HEK293 (cell line): ENCODE data around the gene PPP1CA.

Experiments
- BCL11B ChIP-seq: fragments of 450-650 bp; formaldehyde crosslinking; IDR thresholded peaks from 2 replicates; pipeline ENCODE4 v1.5.1; 2016; ENCODE audit warnings: low read depth, missing biosample characterization, missing genetic modification characterization
- CTCF ChIP-seq: fragments of 450-650 bp; formaldehyde crosslinking; IDR thresholded peaks from 2 replicates; pipeline ENCODE4 v1.5.1; 2016; ENCODE audit warnings: missing biosample characterization, missing genetic modification characterization
- EGR2 ChIP-seq: fragments of 450-650 bp; formaldehyde crosslinking; IDR thresholded peaks from 2 replicates; pipeline ENCODE4 v1.5.1; 2016; ENCODE audit warnings: low read depth, missing biosample characterization, missing genetic modification characterization
- GLIS1 ChIP-seq: fragments of 450-650 bp; formaldehyde crosslinking; IDR thresholded peaks from 2 replicates; pipeline ENCODE4 v1.5.1; 2016; ENCODE audit warnings: missing biosample characterization, missing genetic modification characterization
- SCRT2 ChIP-seq: fragments of 450-650 bp; formaldehyde crosslinking; IDR thresholded peaks from 2 replicates; pipeline ENCODE4 v1.5.1; 2016; ENCODE audit warnings: missing biosample characterization, missing genetic modification characterization
- SETDB1 ChIP-seq: IDR thresholded peaks from one replicate; pipeline ENCODE4 v1.6.1; 2017; ENCODE audit warnings: mild to moderate bottlenecking, low read length, moderate library complexity, mixed read lengths; ENCODE audit not compliant: insufficient read length
- ZBTB20 ChIP-seq: fragments of 450-650 bp; formaldehyde crosslinking; IDR thresholded peaks from 2 replicates; pipeline ENCODE4 v1.5.1; 2016; ENCODE audit warnings: missing biosample characterization, missing genetic modification characterization
- ZBTB49 ChIP-seq: fragments of 450-650 bp; formaldehyde crosslinking; IDR thresholded peaks from 2 replicates; pipeline ENCODE4 v1.5.1; 2016; ENCODE audit warnings: missing biosample characterization, missing genetic modification characterization, low read depth
- ZFHX2 ChIP-seq: fragments of 450-650 bp; formaldehyde crosslinking; conservative IDR thresholded peaks from 2 replicates; pipeline ENCODE4 v1.5.1; 2016; ENCODE audit warnings: missing biosample characterization, missing genetic modification characterization
- ZNF10 ChIP-seq: fragments of 450-650 bp; formaldehyde crosslinking; IDR thresholded peaks from 2 replicates; pipeline ENCODE4 v1.5.1; 2017; ENCODE audit warnings: missing biosample characterization, missing genetic modification characterization
- ZNF140 ChIP-seq: fragments of 450-650 bp; formaldehyde crosslinking; IDR thresholded peaks from 2 replicates; pipeline ENCODE4 v1.5.1; 2016; ENCODE audit warnings: missing biosample characterization, missing genetic modification characterization
- ZNF2 ChIP-seq: fragments of 450-650 bp; formaldehyde crosslinking; IDR thresholded peaks from 2 replicates; pipeline ENCODE4 v1.5.1; 2016; ENCODE audit warnings: missing biosample characterization, missing genetic modification characterization
- ZNF324 ChIP-seq: fragments of 450-650 bp; formaldehyde crosslinking; IDR thresholded peaks from 2 replicates; pipeline ENCODE4 v1.5.1; 2016; ENCODE audit warnings: missing biosample characterization, missing genetic modification characterization
- ZNF529 ChIP-seq: fragments of 450-650 bp; formaldehyde crosslinking; IDR thresholded peaks from 2 replicates; pipeline ENCODE4 v1.5.1; 2017; ENCODE audit warnings: missing genetic modification characterization, missing biosample characterization; ENCODE audit not compliant: insufficient replicate concordance
- ZNF560 ChIP-seq: fragments of 450-650 bp; formaldehyde crosslinking; IDR thresholded peaks from 2 replicates; pipeline ENCODE4 v1.5.1; 2017; ENCODE audit warnings: missing biosample characterization, missing genetic modification characterization, borderline replicate concordance
- ZNF600 ChIP-seq: fragments of 450-650 bp; formaldehyde crosslinking; IDR thresholded peaks from 2 replicates; pipeline ENCODE4 v1.5.1; 2016; ENCODE audit warnings: missing biosample characterization, missing genetic modification characterization
- ZNF660 ChIP-seq: fragments of 450-650 bp; IDR thresholded peaks from 2 replicates; pipeline ENCODE4 v1.5.1; 2018; ENCODE audit warnings: missing biosample characterization, mild to moderate bottlenecking, missing genetic modification characterization
- ZNF76 ChIP-seq: fragments of 450-650 bp; formaldehyde crosslinking; IDR thresholded peaks from 2 replicates; pipeline ENCODE4; 2016; ENCODE audit warnings: low read depth, missing biosample characterization, missing genetic modification characterization, borderline replicate concordance
- ZSCAN18 ChIP-seq: fragments of 450-650 bp; formaldehyde crosslinking; IDR thresholded peaks from 2 replicates; pipeline ENCODE4 v1.5.1; 2016; ENCODE audit warnings: missing biosample characterization, missing genetic modification characterization
- TF ChIP-seq, protein P1 (sequence below): fragments of 450-650 bp; formaldehyde crosslinking; IDR thresholded peaks from 2 replicates; pipeline ENCODE4 v1.5.1; 2016; ENCODE audit warnings: missing biosample characterization, missing genetic modification characterization
- TF ChIP-seq, protein P2 (sequence below): fragments of 450-650 bp; formaldehyde crosslinking; conservative IDR thresholded peaks from 2 replicates; pipeline ENCODE4 v1.5.1; 2016; ENCODE audit warnings: low read depth, missing biosample characterization, missing genetic modification characterization
- TF ChIP-seq, protein P3 (sequence below): fragments of 450-650 bp; formaldehyde crosslinking; IDR thresholded peaks from 2 replicates; pipeline ENCODE4 v1.5.1; 2016; ENCODE audit warnings: missing biosample characterization, missing genetic modification characterization

The PPP1CA gene

DNA sequence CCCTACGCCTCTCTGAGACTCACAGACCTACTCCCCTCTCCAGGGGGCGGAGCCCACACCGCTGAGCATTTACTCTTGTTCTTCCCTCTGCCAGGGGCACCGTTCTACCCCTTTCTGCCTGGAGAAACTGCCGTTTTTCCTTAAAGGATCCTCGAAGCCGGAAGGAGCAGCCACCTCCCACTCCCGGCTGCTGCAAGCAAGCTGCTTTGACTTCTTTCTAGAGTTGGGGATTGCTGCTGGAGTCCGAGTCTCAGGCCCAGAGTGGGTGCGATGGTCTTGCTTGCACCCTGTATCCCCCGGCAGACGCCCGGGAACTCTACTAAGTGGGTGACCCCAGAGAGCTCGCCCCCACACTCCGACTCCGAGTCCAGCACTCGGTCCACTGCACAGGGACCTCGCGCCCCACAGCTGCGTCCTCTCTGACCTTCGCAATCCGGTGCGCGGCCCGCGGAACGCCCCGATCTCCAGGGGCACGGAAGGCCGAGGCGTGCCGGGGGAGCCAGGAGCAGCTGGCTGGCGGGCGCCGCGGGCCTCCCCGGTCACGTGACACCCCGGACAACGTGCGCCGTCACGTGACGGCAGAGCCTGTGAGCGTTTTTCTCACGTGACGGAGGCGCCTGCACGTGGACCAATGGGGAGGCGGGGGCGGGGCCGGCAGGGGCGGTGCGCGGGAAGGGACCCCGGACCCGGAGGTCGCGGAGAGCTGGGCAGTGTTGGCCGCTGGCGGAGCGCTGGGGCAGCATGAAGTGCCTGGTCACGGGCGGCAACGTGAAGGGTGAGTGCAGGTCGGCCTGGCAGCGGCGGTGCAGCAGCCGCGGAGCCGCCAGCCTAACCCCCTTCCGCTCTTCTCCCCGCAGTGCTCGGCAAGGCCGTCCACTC lies 10.1 kb downstream of the PPP1CA start, which contains the start of gene RAD9A (continued):
- TF ChIP-seq, protein P1, sequence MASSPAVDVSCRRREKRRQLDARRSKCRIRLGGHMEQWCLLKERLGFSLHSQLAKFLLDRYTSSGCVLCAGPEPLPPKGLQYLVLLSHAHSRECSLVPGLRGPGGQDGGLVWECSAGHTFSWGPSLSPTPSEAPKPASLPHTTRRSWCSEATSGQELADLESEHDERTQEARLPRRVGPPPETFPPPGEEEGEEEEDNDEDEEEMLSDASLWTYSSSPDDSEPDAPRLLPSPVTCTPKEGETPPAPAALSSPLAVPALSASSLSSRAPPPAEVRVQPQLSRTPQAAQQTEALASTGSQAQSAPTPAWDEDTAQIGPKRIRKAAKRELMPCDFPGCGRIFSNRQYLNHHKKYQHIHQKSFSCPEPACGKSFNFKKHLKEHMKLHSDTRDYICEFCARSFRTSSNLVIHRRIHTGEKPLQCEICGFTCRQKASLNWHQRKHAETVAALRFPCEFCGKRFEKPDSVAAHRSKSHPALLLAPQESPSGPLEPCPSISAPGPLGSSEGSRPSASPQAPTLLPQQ (tag by site-specific recombination): peak; percentile 49; the same call in 1 of the 2 replicates
- no peak for TF ChIP-seq SETDB1
- TF ChIP-seq GLIS1 (tag by site-specific recombination): peak; percentile 51
- no peak; the same call in 1 of the 2 replicates for TF ChIP-seq ZFHX2
- no peak for TF ChIP-seq BCL11B (tag by site-specific recombination)
- no peak for TF ChIP-seq ZSCAN18
- no peak for TF ChIP-seq ZNF660
- TF ChIP-seq, protein P2, sequence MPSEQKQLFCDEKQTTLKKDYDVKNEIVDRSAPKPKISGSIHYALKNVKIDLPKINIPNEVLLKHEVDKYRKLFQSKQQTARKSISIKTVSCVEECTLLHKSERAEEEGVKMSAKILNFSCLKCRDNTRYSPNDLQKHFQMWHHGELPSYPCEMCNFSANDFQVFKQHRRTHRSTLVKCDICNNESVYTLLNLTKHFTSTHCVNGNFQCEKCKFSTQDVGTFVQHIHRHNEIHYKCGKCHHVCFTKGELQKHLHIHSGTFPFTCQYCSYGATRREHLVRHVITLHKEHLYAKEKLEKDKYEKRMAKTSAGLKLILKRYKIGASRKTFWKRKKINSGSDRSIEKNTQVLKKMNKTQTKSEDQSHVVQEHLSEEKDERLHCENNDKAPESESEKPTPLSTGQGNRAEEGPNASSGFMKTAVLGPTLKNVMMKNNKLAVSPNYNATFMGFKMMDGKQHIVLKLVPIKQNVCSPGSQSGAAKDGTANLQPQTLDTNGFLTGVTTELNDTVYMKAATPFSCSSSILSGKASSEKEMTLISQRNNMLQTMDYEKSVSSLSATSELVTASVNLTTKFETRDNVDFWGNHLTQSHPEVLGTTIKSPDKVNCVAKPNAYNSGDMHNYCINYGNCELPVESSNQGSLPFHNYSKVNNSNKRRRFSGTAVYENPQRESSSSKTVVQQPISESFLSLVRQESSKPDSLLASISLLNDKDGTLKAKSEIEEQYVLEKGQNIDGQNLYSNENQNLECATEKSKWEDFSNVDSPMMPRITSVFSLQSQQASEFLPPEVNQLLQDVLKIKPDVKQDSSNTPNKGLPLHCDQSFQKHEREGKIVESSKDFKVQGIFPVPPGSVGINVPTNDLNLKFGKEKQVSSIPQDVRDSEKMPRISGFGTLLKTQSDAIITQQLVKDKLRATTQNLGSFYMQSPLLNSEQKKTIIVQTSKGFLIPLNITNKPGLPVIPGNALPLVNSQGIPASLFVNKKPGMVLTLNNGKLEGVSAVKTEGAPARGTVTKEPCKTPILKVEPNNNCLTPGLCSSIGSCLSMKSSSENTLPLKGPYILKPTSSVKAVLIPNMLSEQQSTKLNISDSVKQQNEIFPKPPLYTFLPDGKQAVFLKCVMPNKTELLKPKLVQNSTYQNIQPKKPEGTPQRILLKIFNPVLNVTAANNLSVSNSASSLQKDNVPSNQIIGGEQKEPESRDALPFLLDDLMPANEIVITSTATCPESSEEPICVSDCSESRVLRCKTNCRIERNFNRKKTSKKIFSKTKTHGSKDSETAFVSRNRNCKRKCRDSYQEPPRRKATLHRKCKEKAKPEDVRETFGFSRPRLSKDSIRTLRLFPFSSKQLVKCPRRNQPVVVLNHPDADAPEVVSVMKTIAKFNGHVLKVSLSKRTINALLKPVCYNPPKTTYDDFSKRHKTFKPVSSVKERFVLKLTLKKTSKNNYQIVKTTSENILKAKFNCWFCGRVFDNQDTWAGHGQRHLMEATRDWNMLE (tag by site-specific recombination): peak; percentile 18; the same call in 1 of the 2 replicates
- peak; percentile 34; the same call in 1 of the 2 replicates for TF ChIP-seq SCRT2 (tag by site-specific recombination)
- no peak for TF ChIP-seq ZBTB49 (tag by site-specific recombination)
- TF ChIP-seq ZNF140: 0 out of 2 replicates have a peak, but pooled peaks have one; percentile 40
- TF ChIP-seq ZNF529 (tag by site-specific recombination): no peak
- TF ChIP-seq ZNF2 (tag by site-specific recombination): peak; percentile 49; the same call in 1 of the 2 replicates
- peak; percentile 56; the same call in 1 of the 2 replicates for TF ChIP-seq ZNF76
- TF ChIP-seq, protein P3, sequence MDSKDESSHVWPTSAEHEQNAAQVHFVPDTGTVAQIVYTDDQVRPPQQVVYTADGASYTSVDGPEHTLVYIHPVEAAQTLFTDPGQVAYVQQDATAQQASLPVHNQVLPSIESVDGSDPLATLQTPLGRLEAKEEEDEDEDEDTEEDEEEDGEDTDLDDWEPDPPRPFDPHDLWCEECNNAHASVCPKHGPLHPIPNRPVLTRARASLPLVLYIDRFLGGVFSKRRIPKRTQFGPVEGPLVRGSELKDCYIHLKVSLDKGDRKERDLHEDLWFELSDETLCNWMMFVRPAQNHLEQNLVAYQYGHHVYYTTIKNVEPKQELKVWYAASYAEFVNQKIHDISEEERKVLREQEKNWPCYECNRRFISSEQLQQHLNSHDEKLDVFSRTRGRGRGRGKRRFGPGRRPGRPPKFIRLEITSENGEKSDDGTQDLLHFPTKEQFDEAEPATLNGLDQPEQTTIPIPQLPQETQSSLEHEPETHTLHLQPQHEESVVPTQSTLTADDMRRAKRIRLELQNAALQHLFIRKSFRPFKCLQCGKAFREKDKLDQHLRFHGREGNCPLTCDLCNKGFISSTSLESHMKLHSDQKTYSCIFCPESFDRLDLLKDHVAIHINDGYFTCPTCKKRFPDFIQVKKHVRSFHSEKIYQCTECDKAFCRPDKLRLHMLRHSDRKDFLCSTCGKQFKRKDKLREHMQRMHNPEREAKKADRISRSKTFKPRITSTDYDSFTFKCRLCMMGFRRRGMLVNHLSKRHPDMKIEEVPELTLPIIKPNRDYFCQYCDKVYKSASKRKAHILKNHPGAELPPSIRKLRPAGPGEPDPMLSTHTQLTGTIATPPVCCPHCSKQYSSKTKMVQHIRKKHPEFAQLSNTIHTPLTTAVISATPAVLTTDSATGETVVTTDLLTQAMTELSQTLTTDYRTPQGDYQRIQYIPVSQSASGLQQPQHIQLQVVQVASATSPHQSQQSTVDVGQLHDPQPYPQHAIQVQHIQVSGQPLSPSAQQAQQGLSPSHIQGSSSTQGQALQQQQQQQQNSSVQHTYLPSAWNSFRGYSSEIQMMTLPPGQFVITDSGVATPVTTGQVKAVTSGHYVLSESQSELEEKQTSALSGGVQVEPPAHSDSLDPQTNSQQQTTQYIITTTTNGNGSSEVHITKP: no peak
- peak; percentile 96 for TF ChIP-seq ZBTB20
- TF ChIP-seq ZNF10 (tag by site-specific recombination): no peak
- TF ChIP-seq ZNF560 (tag by site-specific recombination): no peak
- no peak for TF ChIP-seq ZNF600 (tag by site-specific recombination)
- TF ChIP-seq ZNF324 (tag by site-specific recombination): 0 out of 2 replicates have a peak, but pooled peaks have one; percentile 51
- no peak; the same call in 1 of the 2 replicates for TF ChIP-seq CTCF (tag by site-specific recombination)
- TF ChIP-seq EGR2 (tag by site-specific recombination): peak; percentile 33
